DOHH2 (cell line): ENCODE results near the gene COLEC12.

ENCODE experiments used
- H3F3A ChIP-seq: fragments of 200-600 bp; sonication (generic), shearing (Covaris generic); 2 replicates; pipeline ENCODE4 v1.6.0; 2016; ENCODE audit warnings: antibody characterized with exemption, mild to moderate bottlenecking; ENCODE audit not compliant: control insufficient read depth, insufficient read depth
- H3K27ac ChIP-seq: fragments of 200-600 bp; sonication (generic); 2 replicates; pipeline ENCODE4 v1.5.1; 2014; ENCODE audit warnings: low read depth, mild to moderate bottlenecking, low read length, moderate library complexity
- H3K27me3 ChIP-seq: fragments of 200-600 bp; sonication (generic); 2 replicates; pipeline ENCODE4 v1.6.1; 2014; ENCODE audit warnings: mild to moderate bottlenecking, low read length, mixed read lengths; ENCODE audit not compliant: control insufficient read depth
- H3K36me3 ChIP-seq: fragments of 200-600 bp; sonication (generic); 2 replicates; pipeline ENCODE4 v1.6.1; 2014; ENCODE audit warnings: mild to moderate bottlenecking, low read length, moderate library complexity, mixed read lengths; ENCODE audit not compliant: control insufficient read depth
- H3K4me1 ChIP-seq: fragments of 200-600 bp; sonication (generic); 2 replicates; pipeline ENCODE4 v1.6.1; 2014; ENCODE audit warnings: mild to moderate bottlenecking, low read length, mixed read lengths; ENCODE audit not compliant: control insufficient read depth
- H3K4me2 ChIP-seq: fragments of 200-600 bp; sonication (generic); 2 replicates; pipeline ENCODE4 v1.6.0; 2014; ENCODE audit warnings: mild to moderate bottlenecking, low read length, moderate library complexity
- H3K4me3 ChIP-seq: fragments of 200-600 bp; sonication (generic); 2 replicates; pipeline ENCODE4 v1.5.1; 2014; ENCODE audit warnings: mild to moderate bottlenecking, low read length, mixed read lengths
- H3K79me2 ChIP-seq: fragments of 200-600 bp; sonication (generic); 2 replicates; pipeline ENCODE4 v1.6.1; 2014; ENCODE audit warnings: mild to moderate bottlenecking, low read length, mixed read lengths; ENCODE audit not compliant: control insufficient read depth
- H3K9me2 ChIP-seq: fragments of 200-600 bp; sonication (generic); replicated peaks from 2 replicates; pipeline ENCODE4 v1.6.1; 2014; ENCODE audit warnings: mild to moderate bottlenecking, low read length, mixed read lengths; ENCODE audit not compliant: control insufficient read depth
- H3K9me3 ChIP-seq: fragments of 200-600 bp; sonication (generic); 2 replicates; pipeline ENCODE4 v1.6.1; 2014; ENCODE audit warnings: antibody characterized with exemption, low read length, mixed read lengths; ENCODE audit not compliant: control insufficient read depth, insufficient read depth
- H4K20me1 ChIP-seq: fragments of 200-600 bp; sonication (generic); 2 replicates; pipeline ENCODE4 v1.6.0; 2014; ENCODE audit warnings: low read depth, mild to moderate bottlenecking, antibody characterized with exemption, low read length, moderate library complexity; ENCODE audit not compliant: control insufficient read depth, insufficient read depth
- EZH2phosphoT487 ChIP-seq: fragments of 200-600 bp; sonication (generic); IDR thresholded peaks from 2 replicates; pipeline ENCODE4 v1.6.1; 2017; ENCODE audit warnings: borderline replicate concordance, mild to moderate bottlenecking, antibody characterized with exemption, low read length, moderate library complexity, mixed read lengths
- TF ChIP-seq, protein P1 (sequence below): fragments of 200-600 bp; sonication (generic); IDR thresholded peaks from one replicate; pipeline ENCODE4 v1.5.1; 2014; ENCODE audit warnings: antibody characterized with exemption, mild to moderate bottlenecking, low read depth, low read length; ENCODE audit not compliant: poor library complexity, severe bottlenecking

Gene COLEC12

DNA sequence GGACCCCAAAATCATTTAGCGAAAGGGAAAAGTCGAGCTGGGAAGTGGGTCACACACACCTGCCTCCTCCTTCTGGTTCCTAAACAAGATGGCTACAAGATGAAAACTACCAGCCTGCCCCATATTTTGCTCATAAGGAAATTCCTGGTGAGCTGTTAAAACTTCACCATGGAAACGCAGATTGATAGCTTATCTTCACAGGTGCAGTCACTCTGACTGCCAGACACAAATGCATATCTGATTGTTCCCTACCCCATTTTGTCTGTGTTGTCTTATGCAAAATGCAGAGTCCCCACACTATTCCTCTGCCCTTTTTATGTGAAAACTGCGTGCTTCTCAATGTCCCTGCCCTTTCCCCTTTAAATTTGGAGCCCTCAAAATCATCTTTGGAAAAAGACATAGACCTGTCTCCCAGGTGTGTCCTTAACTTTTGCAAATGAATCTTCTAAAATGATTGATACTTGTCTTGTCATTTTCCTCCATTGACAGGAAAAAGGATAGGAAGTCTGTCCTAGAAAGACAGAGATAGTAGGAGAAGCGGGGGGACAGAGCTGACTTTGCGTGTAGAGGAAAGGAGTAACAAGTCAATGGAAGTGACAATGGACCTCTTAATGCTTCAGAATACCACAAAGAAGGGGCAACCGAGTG is 193.8 kb downstream of the COLEC12 start:
- Histone ChIP-seq H3K27ac (no peak overlapping the region), H3K27me3 (no peaks in the 10 kb centered on the region; the same call in 1 of the 2 replicates), H3K9me2 (no peaks in the 10 kb centered on the region), H3K4me2 (no peak overlapping the region), H3K4me3 (no peak overlapping the region), H4K20me1 (no peaks in the 10 kb centered on the region), H3K36me3 (no peaks in the 10 kb centered on the region), H3K79me2 (no peaks in the 10 kb centered on the region), H3K9me3 (no peaks in the 10 kb centered on the region), H3F3A (no peaks in the 10 kb centered on the region), H3K4me1 (no peaks in the 10 kb centered on the region)
- TF ChIP-seq, protein P1, sequence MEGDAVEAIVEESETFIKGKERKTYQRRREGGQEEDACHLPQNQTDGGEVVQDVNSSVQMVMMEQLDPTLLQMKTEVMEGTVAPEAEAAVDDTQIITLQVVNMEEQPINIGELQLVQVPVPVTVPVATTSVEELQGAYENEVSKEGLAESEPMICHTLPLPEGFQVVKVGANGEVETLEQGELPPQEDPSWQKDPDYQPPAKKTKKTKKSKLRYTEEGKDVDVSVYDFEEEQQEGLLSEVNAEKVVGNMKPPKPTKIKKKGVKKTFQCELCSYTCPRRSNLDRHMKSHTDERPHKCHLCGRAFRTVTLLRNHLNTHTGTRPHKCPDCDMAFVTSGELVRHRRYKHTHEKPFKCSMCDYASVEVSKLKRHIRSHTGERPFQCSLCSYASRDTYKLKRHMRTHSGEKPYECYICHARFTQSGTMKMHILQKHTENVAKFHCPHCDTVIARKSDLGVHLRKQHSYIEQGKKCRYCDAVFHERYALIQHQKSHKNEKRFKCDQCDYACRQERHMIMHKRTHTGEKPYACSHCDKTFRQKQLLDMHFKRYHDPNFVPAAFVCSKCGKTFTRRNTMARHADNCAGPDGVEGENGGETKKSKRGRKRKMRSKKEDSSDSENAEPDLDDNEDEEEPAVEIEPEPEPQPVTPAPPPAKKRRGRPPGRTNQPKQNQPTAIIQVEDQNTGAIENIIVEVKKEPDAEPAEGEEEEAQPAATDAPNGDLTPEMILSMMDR, result no peak
- TF ChIP-seq EZH2phosphoT487, result no peak

DNA sequence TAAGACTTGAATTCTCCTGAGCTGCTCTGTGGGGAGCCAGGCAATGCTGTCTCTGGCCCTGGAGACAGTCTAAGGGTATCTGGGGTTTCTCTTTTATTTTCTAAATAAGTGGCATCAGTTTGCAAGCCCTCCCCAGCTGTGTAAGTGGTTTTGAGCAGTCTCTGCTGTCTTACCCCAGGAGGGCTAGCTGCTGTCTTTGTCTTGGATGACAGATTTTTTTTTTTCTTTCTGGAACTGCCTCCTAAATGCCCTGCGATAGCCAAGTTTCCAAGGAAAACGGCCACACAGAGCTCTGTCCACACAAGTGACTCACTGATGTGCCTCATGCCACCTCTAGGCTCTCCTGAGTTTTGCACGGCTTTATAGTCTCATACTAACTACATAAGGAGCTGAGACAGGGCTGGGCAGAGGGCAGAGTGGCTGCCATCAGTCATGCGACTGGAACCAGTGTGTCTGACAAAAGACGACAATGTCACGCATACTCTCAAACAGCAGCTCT is 195.4 kb downstream of the COLEC12 start:
- TF ChIP-seq, protein P1, result no peak
- TF ChIP-seq EZH2phosphoT487, result no peak
- H3K9me3 ChIP-seq, result no peaks in the 10 kb centered on the region
- H3K4me2 ChIP-seq, result no peak overlapping the region
- H3K4me3 ChIP-seq, result no peak overlapping the region
- no peaks in the 10 kb centered on the region for H3K4me1 ChIP-seq
- no peaks in the 10 kb centered on the region for H3F3A ChIP-seq
- H3K27me3 ChIP-seq, result no peaks in the 10 kb centered on the region; the same call in 1 of the 2 replicates
- H4K20me1 ChIP-seq, result no peaks in the 10 kb centered on the region
- no peaks in the 10 kb centered on the region for H3K36me3 ChIP-seq
- no peaks in the 10 kb centered on the region for H3K79me2 ChIP-seq
- H3K27ac ChIP-seq, result no peak overlapping the region
- H3K9me2 ChIP-seq, result no peaks in the 10 kb centered on the region

DNA sequence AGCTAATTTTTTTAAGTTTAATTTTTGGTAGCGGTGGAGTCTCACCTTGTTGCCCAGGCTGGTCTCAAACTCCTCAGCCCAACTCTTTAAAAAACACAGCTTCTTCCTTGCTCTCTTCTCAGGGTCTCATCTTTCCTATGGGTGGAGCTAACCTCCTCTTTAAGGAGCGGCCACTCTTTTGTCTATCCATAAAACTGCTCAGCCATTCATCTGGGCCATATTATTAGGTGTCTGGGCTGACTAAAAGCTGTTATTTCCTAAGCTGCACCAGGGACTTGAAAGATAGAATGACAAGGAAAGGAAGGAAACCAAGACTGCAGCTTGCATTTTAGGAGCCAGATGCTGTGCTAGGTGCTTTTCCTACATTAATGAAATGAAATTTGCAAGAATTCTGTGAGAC is 196.9 kb downstream of the COLEC12 start:
- Histone ChIP-seq H3K36me3 (no peaks in the 10 kb centered on the region), H3K4me3 (no peak overlapping the region), H3K9me2 (no peaks in the 10 kb centered on the region), H3F3A (no peaks in the 10 kb centered on the region), H3K27me3 (no peaks in the 10 kb centered on the region; the same call in 1 of the 2 replicates), H3K4me2 (no peak overlapping the region), H3K27ac (no peak overlapping the region), H3K4me1 (no peaks in the 10 kb centered on the region), H4K20me1 (no peaks in the 10 kb centered on the region), H3K9me3 (no peaks in the 10 kb centered on the region), H3K79me2 (no peaks in the 10 kb centered on the region)
- TF ChIP-seq, protein P1, result no peak
- no peak for TF ChIP-seq EZH2phosphoT487
